Right ventricle myocardium superior (tissue), 1 donor: ENCODE measurements around the gene ABHD17C. TPM values are rescaled to one million over a fixed set of nuclear protein-coding genes. Genes with fewer than 3 reads are reported as not detected.
A peak's percentile ranks its signal among the peaks of the same experiment; 100 is the strongest.
"Not testable (repeated sequence)": the region's sequence is repeated elsewhere in the genome, so short reads cannot be mapped to it uniquely, and the experiment has no call there.

Source experiments
- ATAC-seq: fragments of 200-7000 bp; cut with Tn5 transposase; one replicate; pipeline ENCODE4 v1.9.1; 2020; ENCODE audit warnings: mild to moderate bottlenecking; ENCODE audit not compliant: poor library complexity
- DNase-seq: peaks from one replicate; pipeline ENCODE4 v3.0.0-alpha.2; 2020
- intact Hi-C: fragments of 100-400 bp; cut with DNase I; formaldehyde crosslinking; loops from one replicate; pipeline ENCODE4 v1.11.2; 2022
- long read RNA-seq: library from polyadenylated mRNA; unstranded; transcript quantifications from one replicate; pipeline ENCODE4 v2.0.0, GENCODE V29; 2021
- total RNA-seq: library from RNA; stranded (reverse); fragmentation: NEBNext Ultra II Directional; extraction: Animal tissue kit (Norgen Biotek cat#: 25700); gene quantifications from one replicate; pipeline ENCODE4 v1.2.1, GENCODE V29; 2021
- donor health status: DM: no; HTN: yes; CAD: no; lungs with severe emphysema.

Gene ABHD17C
- 8.0 TPM for total RNA-seq
- long read RNA-seq, transcript ABHD17C-201 (3 exons, 2,368 nt), result major isoform, 45 of 45 reads
- long read RNA-seq, partial matches to known transcripts, result 0 of 45 reads
- long read RNA-seq, other reads (novel, unspliced or antisense), result 0 of 45 reads

- intact Hi-C loops, result no loop called here
- peak; percentile 76 for DNase-seq
- peak; percentile 87 for ATAC-seq
These were observed at the start of gene ABHD17C for GRCh38 chr15:80695099-80695910. TSS of gene ABHD17C (plus strand) at chr15:80695310. CDS start at chr15:80695430, 120 bp downstream.

DNA sequence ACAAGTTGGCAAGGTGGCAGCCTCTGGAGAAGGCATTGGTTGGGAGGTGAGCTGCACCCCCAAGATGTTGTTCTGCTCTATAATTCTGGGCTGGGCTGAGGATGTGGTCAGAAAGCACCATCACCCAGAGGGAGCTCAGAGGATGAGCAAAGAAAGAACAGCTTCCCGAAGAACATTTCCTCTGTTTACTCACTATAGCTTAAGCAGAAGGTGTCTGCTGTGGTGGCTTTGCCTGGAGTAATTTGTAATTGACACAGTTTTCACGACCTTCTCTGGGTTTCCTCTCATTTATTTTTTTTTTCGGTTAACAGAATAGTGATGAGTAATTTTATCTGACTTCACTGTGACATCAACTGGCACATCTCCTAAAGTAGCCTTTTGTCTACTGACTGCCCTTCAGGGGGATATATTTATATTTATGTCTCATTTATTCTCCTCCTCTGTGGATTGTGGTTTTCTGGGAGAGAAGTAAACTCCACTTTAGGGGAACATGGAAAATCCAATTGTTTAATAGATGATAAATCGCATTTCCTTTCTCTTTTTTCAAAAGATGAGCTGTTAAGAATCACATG, 49.5 kb upstream of the ABHD17C start:
- no peak for DNase-seq
- no peak for ATAC-seq
- intact Hi-C loops, result no loop called here

- ATAC-seq, DNase-seq, intact Hi-C loops: not testable (repeated sequence)
These were observed 47.7 kb upstream of the ABHD17C start for GRCh38 chr15:80647424-80647823.

DNA sequence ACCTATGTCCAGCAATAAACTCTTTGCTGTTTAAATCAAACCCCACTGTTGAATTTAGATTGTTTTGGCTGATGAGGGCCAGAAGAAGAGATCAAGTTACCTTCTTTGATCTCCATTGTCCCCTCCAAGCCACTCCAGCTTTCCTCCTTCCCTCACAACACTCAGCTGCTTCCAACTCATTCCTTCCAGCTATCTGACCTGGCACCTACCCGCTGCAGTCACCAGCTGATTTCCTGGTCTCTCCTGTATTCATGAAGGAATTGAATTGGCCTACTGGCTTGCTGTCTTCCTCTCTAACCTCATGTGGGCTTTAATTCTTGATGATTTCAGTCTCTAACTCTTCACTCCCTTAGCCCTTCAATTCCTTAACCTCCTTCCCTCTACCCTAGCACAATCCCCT, 40.8 kb upstream of the ABHD17C start:
- ATAC-seq (no peak), DNase-seq (no peak)
- intact Hi-C loops, result no loop called here

DNA sequence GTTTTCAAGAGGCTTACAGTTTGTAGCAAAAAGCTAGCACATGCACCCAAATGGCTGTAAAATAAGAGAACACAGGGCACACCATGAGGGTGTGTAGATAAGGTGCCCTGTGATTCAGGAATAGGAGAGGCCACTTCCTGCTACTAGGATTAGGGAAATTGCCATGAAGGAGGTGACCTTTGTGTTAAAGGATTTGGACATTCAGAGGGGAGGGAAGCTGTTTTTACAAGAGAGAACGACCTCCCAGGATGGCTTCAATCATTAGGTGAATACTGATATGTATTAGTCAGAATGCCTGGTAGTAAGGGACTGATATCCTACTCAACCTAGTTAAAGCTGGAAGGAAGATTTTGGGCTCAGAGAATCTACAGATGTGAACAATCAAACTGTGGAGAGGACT, 35.7 kb upstream of the ABHD17C start:
- DNase-seq (no peak), ATAC-seq (no peak)
- intact Hi-C loops, result no loop called here

DNA sequence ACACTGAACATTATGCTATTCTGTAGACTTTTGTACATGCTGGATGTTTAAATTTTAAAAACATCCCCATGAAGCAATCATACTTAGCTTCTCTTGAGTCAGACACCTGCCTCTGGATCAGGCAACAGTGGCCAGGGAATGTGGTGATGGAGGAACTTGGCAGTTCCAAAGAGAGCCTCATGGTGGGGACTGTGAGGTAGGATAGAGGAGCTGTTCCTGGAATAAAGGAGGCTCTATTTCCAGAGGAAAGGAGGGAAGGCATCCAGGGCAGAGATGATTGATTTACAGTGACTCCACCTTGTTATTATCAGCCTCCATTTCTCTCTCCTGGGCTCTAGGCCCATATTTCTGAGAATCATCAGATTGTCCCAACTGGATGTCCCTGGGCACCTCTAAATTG, 35.0 kb upstream of the ABHD17C start:
- intact Hi-C loops, result no loop called here
- ATAC-seq, result no peak
- DNase-seq, result no peak

GRCh38 chr15:80662129-80662528, 33.0 kb upstream of the ABHD17C start:
- DNase-seq, result no peak
- ATAC-seq, result no peak
- intact Hi-C loops, result no loop called here

- no peak for ATAC-seq
- intact Hi-C loops, result no loop called here
These were observed 32.2 kb upstream of the ABHD17C start for GRCh38 chr15:80662757-80663553.

DNA sequence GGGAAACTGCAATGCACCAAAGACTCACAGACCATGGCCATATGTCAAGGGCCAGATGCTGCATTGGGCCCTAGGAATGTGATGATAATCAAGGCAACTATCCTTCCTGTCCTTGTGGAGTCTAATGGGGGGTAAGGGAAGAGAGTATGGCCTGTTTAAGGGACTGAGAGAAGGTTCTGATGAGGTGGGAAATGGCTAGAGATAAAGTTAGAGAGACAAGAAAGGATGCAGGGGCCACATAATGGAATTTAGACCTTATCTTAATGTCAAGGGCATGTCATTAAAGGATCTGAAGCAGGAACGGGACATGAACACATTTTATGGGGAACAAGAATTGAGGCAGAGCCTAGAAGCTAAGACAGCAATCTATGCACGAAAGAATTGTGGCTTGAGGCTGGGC, 30.0 kb upstream of the ABHD17C start:
- intact Hi-C loops, result no loop called here
- no peak for ATAC-seq
- no peak for DNase-seq

More at GRCh38 chr15:80662757-80663553, 32.2 kb upstream of the ABHD17C start:
- DNase-seq, result no peak

GRCh38 chr15:80667936-80668335, 27.2 kb upstream of the ABHD17C start:
- DNase-seq, result no peak
- ATAC-seq, result no peak
- intact Hi-C loops, result no loop called here

DNA sequence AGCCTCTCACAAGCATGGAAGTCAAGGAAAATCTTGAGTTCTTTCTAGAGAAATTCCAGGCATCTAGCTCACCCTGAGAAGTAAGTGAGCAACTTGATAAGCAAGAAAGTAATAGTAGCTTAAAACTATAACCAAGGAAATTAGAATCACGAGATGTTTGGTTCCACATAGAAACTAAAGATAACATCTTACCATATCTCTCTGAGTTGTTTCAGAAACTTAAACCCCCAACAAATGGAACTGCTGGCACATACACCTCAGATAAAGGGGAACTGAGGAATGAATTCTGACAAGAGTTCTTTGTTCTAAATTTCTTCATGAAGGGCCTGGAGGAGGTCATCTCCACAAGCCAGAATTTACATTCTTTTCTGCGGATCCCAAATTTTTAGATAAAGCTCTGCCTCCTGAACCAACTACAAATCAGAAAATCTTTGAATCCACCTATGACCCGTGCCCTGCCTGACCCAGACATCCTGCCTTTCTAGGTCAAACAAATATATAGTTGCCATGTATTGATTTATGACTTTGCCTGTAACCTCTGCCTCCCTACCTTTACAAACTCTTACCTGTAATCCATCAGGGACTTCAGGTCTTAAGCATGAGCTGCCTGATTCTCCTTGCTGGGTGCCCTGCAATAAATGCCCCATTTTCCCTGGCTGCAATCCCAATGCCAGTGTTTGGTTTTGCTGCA, 26.4 kb upstream of the ABHD17C start:
- intact Hi-C loops, result no loop called here
- no peak for ATAC-seq
- no peak for DNase-seq

GRCh38 chr15:80669663-80670273, 25.3 kb upstream of the ABHD17C start:
- intact Hi-C loops, result no loop called here
- ATAC-seq, result no peak
- no peak for DNase-seq

- intact Hi-C loops, result no loop called here
- ATAC-seq, result no peak
- no peak for DNase-seq
These were observed 21.4 kb upstream of the ABHD17C start for GRCh38 chr15:80673561-80674244.

DNA sequence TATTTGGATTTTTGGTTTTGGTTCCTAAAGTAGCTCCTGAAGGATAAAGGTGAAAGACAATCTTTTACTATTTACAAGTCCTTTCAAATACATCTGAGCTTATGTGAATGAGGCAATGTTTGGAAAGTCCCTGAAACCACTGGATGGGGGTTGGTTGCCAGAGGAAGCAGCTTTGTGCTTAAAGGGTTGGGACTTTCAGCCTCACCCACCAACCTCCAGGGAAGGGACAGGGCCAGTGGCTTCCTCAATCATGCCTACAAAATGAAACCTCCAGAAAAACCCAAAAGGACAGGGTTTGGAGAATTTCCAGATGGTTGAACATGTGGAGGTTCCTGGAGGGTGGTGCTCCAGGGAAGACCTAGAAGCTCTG, 20.9 kb upstream of the ABHD17C start:
- DNase-seq (no peak), ATAC-seq (no peak)
- intact Hi-C loops, result no loop called here

GRCh38 chr15:80677041-80677440, 18.1 kb upstream of the ABHD17C start:
- DNase-seq (no peak), ATAC-seq (no peak)
- intact Hi-C loops, result no loop called here

- DNase-seq (no peak), ATAC-seq (no peak)
- intact Hi-C loops, result no loop called here
These were observed 15.8 kb upstream of the ABHD17C start for GRCh38 chr15:80679167-80679803.

- DNase-seq (no peak), ATAC-seq (no peak)
- intact Hi-C loops, result no loop called here
These were observed 15.3 kb upstream of the ABHD17C start for GRCh38 chr15:80679804-80680175.

DNA sequence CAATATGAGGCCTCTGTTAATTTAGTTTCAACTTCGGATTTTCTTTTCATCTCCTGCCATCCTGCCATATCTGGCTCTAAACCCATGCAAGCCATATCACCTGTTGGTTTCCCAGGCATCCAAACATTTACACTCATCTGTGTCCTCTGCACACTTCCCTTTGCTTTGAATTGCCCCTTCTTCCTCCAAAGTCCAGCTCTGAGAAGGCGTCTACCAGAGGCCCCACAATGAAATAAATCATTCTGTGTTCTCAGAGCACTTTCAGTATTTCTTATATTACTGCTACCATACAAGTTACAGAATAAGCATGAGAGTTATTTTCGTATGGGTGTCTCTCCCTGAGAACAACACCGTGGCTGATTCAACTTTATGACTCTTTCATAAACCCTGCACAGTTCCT, 12.9 kb upstream of the ABHD17C start:
- intact Hi-C loops, result no loop called here
- DNase-seq (no peak), ATAC-seq (no peak)
